GM12873 (cell line): Measurements from ENCODE around the gene ELOB.

Source experiments
- CTCF ChIP-seq: IDR thresholded peaks from 2 replicates; pipeline ENCODE4 v1.5.1; 2012; ENCODE audit warnings: low read depth, mild to moderate bottlenecking, moderate library complexity, low read length, control low read depth; ENCODE audit not compliant: insufficient read depth; ENCODE audit errors: missing control alignments

Gene ELOB

GRCh38 chr16:2779151-2779920, 2.3 kb upstream of the ELOB start:
- no peak for TF ChIP-seq CTCF

GRCh38 chr16:2778630-2778958, 1.5 kb upstream of the ELOB start:
- TF ChIP-seq CTCF, result no peak

GRCh38 chr16:2777903-2778629, 986 bp upstream of the ELOB start:
- TF ChIP-seq CTCF, result no peak

- TF ChIP-seq CTCF, result no peak
These were observed 460 bp downstream of the ELOB start for GRCh38 chr16:2776500-2777139.

GRCh38 chr16:2775765-2776499, 1.1 kb downstream of the ELOB start:
- no peak for TF ChIP-seq CTCF

GRCh38 chr16:2775131-2775716, 1.9 kb downstream of the ELOB start:
- no peak for TF ChIP-seq CTCF
